Erythroblast (primary cell): ENCODE results near the gene RAB40C.

Source experiments
- DNase-seq, 2 experiments: peaks; one replicate each; lab custom pipeline; 2025; lab: John Stamatoyannopoulos, UW
- GATA1 ChIP-seq: IDR thresholded peaks from 2 replicates; pipeline ENCODE4 v1.6.1; 2011; ENCODE audit warnings: low read depth, mild to moderate bottlenecking, control low read depth, low read length, moderate library complexity
- POLR2A ChIP-seq: IDR thresholded peaks from 2 replicates; pipeline ENCODE4 v1.6.1; 2011; ENCODE audit warnings: mild to moderate bottlenecking, low read length

Gene RAB40C

DNA sequence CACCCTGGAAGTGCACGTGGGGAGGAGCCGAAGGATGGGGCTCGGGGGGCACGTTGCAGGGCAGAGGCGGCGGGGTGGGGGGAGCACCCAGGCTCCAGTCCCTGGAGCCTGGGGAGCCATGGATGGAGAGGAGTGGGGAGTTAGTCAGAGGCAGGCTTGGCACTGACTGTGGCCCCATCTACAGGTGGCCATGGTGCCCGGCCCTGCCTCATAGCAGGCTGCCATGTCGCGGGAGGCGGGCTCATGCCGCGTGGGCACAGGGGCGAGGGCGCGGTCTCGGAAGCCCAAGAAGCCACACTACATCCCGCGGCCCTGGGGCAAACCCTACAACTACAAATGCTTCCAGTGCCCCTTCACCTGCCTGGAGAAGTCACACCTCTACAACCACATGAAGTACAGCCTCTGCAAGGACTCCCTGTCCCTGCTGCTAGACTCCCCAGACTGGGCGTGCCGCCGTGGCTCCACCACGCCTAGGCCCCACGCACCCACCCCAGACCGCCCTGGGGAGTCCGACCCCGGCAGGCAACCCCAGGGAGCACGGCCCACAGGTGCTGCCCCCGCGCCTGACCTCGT, 26.7 kb upstream of the RAB40C start:
- no peak for DNase-seq
- TF ChIP-seq POLR2A (no peak), GATA1 (no peak)

DNA sequence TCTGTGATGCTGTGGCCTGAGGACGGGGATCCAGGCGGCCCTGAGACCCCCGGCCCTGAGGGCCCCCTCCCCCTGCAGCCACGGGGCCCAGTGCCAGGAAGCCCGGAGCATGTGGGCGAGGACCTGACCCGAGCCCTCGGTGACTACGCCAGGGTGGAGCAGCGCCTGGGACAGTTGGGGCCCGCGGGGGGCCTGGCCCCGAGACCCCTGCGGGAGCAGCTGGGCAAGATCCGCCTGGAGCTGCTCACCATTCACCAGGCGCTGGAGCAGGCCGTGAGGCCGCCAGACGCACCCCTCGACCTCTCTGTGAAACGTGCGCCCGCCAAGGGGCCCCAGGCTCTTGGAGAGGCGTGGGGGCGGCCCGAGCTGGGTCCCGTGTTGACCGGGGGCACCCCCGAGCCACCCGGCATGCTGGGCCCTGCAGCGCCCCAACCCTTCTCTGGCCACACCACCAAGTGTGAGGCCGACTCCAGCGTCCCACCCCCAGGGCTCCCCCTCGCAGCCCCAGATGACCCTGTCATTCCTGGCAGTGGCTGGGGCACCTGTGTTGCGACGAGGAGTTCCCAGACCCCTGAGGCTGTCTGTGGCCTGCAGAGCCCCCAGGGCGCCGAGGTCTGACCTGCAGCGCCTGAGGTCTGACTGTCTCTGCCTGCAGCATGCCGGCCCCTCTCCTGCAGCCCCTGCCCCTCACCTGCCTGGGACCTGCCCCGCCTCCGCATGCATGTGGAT, 25.0 kb upstream of the RAB40C start:
- DNase-seq: no peak
- TF ChIP-seq GATA1 (no peak), POLR2A (no peak)

- DNase-seq: peak; percentile 56 to 68
- TF ChIP-seq POLR2A: no peak
- no peak for TF ChIP-seq GATA1
Observed at GRCh38 chr16:565419-566330, 24.2 kb upstream of the RAB40C start.

- DNase-seq: peak; percentile 92 to 93
- TF ChIP-seq POLR2A: peak; percentile 68
- TF ChIP-seq GATA1: no peak
Observed at GRCh38 chr16:566475-567372, 23.1 kb upstream of the RAB40C start, which contains the start of gene NHLRC4. TSS of gene NHLRC4 (plus strand) at chr16:567005. CDS start at chr16:568048, 1,043 bp downstream.

DNA sequence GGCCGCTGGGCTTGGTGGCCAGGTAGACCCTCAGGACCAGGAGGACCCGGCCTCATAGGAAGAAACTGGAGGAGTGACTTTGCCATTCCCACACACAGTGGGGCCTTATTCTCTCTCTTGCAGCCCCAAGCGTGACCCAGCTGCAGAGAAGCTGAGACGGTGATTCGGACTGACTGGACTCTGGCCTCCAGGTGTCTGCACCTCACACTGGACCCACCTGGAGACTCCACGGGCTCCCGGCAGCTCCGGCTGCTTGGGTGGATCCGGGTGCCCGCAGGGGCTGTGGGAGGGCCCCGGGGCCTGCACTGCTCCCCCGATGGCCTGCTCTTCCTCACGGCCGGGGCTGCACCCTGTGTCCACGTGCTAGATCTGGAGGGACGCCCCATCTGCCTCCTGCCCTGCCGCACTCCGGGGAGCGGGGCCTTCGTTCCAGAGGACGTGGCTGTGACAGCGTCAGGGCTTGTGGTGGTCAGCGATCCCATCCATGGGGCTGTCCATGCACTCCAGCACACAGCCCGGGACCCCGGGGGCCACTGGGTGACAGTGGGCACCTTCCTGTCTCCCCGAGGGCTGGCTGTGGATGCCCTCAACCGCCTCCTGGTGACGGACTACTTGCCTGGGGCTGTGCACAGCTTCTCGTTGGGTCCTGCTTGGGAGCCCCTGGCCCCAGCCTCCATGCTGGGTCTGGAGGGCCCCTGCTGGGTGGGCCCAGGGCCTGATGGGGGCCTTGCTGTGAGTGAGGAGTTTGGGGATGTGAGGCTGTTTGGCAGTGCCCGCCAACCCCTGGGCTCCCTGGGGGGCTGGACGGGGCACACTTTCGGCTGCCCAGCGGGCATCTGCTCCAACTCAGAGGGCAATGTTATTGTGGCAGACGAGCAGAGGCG, 22.3 kb upstream of the RAB40C start:
- TF ChIP-seq POLR2A: peak; percentile 60
- TF ChIP-seq GATA1: no peak
- DNase-seq: no peak

DNA sequence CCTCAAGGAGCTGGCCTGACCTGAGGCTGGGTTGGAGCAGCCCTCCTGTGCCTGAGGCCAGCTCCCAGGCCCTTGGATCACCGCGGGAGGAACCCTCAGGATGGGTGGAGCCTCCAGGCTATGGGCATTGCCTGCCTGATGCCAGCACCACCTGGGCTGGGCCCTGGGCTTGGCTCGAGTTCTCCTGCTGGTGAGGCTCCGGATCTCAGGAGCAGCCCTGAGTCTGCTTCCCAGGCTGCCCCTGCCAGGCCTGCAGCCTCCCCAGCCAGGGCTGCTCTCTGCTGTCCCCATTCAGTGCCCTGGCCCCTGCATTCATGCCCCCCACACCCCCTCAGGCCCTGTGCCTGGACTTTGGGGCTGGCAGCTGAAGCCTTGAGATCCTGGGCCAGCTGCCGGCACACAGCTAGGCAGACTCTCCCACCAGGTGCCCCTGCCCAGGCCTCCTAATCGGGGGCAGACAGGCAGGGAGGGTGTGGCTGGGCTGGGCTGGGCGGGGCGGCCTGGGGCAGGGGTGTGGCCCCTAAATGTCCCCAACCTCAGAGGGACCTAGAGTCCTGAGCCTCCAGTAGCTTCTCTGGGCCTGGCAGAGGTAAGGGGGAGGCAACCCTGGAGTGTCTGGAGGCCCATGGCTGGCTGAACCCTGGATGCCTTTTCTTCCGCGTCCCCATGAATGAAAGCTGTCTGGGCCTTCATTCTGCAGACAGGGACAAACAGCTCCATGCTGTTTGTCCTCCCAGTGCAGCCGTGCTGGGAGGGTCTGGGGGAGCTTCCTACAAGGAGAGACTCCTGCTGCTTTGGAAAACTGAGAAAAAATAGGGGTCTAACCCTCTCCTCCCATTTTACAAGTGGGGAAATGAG, 21.2 kb upstream of the RAB40C start:
- peak; percentile 94 to 97 for DNase-seq
- TF ChIP-seq GATA1 (no peak), POLR2A (peak; percentile 95)

DNA sequence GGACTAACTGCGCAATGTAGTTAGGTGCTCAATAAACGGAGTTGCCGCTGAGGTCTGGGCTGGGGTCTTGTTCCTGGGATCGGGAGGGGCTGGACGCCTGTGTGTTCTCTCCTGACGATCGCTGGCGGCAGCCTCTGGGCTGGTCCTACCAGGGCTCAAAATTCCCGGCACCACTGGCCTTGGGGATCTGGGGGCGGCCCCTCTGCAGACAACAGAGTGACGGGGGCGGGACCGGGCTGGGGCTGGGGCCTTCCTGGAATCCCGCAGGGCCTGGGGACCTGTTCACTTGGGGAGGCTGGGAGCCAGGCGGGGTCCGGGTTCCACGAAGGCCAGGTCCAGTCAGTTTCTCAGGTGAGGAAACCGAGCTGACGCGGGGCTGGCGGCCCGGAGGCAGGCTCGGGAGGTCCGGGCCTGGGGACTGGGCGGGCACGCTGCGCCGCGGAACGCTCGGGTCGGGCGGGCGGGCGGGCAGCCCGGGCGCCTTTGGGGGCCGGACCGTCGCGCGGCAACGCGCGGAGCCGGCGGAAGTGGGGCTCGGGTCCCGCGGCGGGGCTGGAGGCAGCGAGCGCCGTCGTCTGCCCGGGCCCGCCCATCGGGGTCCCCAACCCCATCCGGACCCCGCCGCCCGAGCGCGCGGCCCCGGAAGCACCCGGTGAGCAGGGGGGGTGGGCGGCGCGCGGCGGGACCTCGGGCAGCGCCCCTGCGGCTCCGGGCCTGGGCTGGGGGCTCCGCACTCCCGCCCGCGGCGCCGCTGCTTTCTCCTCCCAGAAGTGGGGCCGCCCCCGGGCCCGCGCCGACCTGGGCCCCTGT, 20.2 kb upstream of the RAB40C start, which contains the start of gene PIGQ:
Gene PIGQ (plus strand): TSS at position 524 of the 810 bp plus-strand sequence. CDS start 4,107 bp downstream, outside the sequence.
- no peak for TF ChIP-seq GATA1
- TF ChIP-seq POLR2A: no peak
- peak; percentile 79 to 85 for DNase-seq

DNA sequence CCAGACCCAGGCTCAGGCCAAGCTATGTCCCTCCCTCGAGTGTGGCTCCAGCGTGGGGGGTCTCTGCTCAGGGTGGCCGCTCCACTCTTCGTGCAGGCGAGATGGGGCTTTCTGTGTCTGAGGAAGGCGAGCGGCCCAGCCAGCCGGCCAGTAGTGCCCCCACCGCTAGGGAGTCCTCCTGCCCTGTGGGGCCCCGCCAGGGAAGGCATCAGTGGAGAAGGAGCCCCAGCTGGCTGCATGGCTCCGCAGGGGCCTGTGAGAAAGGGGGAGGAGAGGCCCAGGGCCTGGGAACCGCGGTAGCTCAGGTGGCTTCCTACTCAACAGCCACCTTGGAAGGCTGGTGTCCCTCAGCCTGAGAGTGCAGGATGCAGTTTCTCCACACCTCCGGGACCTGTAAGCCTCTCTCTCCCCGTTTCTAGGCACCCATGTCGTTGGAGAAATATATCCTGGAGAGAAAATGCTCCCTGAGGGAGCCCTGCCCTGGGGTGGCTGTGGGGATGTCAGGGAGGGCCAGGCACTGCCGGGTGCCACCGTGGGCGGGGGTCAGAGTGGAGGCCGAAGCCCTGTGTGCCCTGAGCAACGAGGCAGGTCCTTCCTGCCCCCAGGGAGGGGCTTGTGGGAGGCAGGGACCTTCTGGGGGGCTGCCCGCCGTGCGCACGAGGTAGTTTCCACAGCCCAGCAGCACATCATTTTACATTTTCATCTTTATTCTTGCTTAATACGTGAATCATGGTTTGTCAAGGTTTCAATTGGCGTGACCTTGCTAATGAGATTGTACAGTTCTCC, 16.8 kb upstream of the RAB40C start:
- TF ChIP-seq POLR2A (peak; percentile 26), GATA1 (no peak)
- DNase-seq: no peak

DNA sequence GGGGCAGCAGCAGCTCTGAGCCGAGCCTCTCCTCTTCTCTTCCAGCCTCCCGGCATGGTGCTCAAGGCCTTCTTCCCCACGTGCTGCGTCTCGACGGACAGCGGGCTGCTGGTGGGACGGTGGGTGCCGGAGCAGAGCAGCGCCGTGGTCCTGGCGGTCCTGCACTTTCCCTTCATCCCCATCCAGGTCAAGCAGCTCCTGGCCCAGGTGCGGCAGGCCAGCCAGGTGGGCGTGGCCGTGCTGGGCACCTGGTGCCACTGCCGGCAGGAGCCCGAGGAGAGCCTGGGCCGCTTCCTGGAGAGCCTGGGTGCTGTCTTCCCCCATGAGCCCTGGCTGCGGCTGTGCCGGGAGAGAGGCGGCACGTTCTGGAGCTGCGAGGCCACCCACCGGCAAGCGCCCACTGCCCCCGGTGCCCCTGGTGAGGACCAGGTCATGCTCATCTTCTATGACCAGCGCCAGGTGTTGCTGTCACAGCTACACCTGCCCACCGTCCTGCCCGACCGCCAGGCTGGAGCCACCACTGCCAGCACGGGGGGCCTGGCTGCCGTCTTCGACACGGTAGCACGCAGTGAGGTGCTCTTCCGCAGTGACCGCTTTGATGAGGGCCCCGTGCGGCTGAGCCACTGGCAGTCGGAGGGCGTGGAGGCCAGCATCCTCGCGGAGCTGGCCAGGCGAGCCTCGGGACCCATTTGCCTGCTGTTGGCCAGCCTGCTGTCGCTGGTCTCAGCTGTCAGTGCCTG, 15.7 kb upstream of the RAB40C start:
- no peak for DNase-seq
- TF ChIP-seq POLR2A (no peak), GATA1 (no peak)
